GM23248 (cell line): ENCODE results near the gene HSPBP1. TPM values are rescaled to one million over a fixed set of nuclear protein-coding genes. Genes with fewer than 3 reads are reported as not detected.

Source experiments
- DNase-seq: peaks from one replicate; pipeline ENCODE4 v3.0.0-alpha.2; 2015
- H2AFZ ChIP-seq: fragments of 200-600 bp; sonication (generic); 2 replicates; pipeline ENCODE4 v1.6.1; 2016; ENCODE audit warnings: antibody characterized with exemption
- H3F3A ChIP-seq: fragments of 200-600 bp; sonication (generic); 2 replicates; pipeline ENCODE4 v1.6.1; 2016; ENCODE audit warnings: mild to moderate bottlenecking, antibody characterized with exemption, mixed run types; ENCODE audit not compliant: insufficient read depth
- H3K27ac ChIP-seq: fragments of 200-600 bp; sonication (generic); 2 replicates; pipeline ENCODE4 v1.5.1; 2016; ENCODE audit warnings: mild to moderate bottlenecking
- H3K27me3 ChIP-seq: fragments of 200-600 bp; sonication (generic); replicated peaks from 2 replicates; pipeline ENCODE4 v1.6.1; 2016; ENCODE audit warnings: mild to moderate bottlenecking; ENCODE audit not compliant: insufficient read depth
- H3K36me3 ChIP-seq: fragments of 200-600 bp; sonication (generic); 2 replicates; pipeline ENCODE4 v1.6.1; 2016; ENCODE audit warnings: low read depth, mild to moderate bottlenecking
- H3K4me1 ChIP-seq: fragments of 200-600 bp; sonication (generic); 2 replicates; pipeline ENCODE4 v1.6.1; 2016; ENCODE audit warnings: mild to moderate bottlenecking; ENCODE audit not compliant: insufficient read depth
- H3K4me2 ChIP-seq: fragments of 200-600 bp; sonication (generic); one replicate; pipeline ENCODE4 v1.6.1; 2016; ENCODE audit warnings: mild to moderate bottlenecking; ENCODE audit not compliant: unreplicated experiment
- H3K4me3 ChIP-seq: fragments of 200-600 bp; sonication (generic); 2 replicates; pipeline ENCODE4 v1.5.1; 2016; ENCODE audit warnings: mild to moderate bottlenecking
- H3K79me2 ChIP-seq: fragments of 200-600 bp; sonication (generic); 2 replicates; pipeline ENCODE4 v1.6.1; 2016; ENCODE audit warnings: mild to moderate bottlenecking; ENCODE audit not compliant: insufficient read depth
- H3K9ac ChIP-seq: fragments of 200-600 bp; sonication (generic); 2 replicates; pipeline ENCODE4 v1.6.1; 2016; ENCODE audit warnings: mild to moderate bottlenecking
- H3K9me2 ChIP-seq: fragments of 200-600 bp; sonication (generic); 2 replicates; pipeline ENCODE4 v1.6.1; 2016; ENCODE audit warnings: mixed run types, mild to moderate bottlenecking, moderate library complexity; ENCODE audit not compliant: insufficient read depth
- H3K9me3 ChIP-seq: fragments of 200-600 bp; sonication (generic); one replicate; pipeline ENCODE4 v1.6.1; 2017; ENCODE audit warnings: low read depth
- H4K20me1 ChIP-seq: fragments of 200-600 bp; sonication (generic); 2 replicates; pipeline ENCODE4 v1.6.0; 2016; ENCODE audit not compliant: insufficient read depth
- EZH2 ChIP-seq: fragments of 200-600 bp; sonication (generic); IDR thresholded peaks from 2 replicates; pipeline ENCODE4 v1.6.1; 2018; ENCODE audit warnings: antibody characterized with exemption, mild to moderate bottlenecking; ENCODE audit not compliant: insufficient read depth, poor library complexity, severe bottlenecking
- EZH2phosphoT487 ChIP-seq: fragments of 200-600 bp; sonication (generic); IDR thresholded peaks from 2 replicates; pipeline ENCODE4 v1.6.1; 2018; ENCODE audit warnings: antibody characterized with exemption, moderate library complexity, mild to moderate bottlenecking, low read depth; ENCODE audit not compliant: insufficient read depth
- WGBS, 2 experiments: methylation state at CpG; one replicate each; pipeline ENCODE4 v1.1.6; 2015 to 2017; ENCODE audit warnings: low lambda C conversion rate in 2 of 2, low coverage in 1 of 2; ENCODE audit errors: missing lambda C conversion rate in 2 of 2; 5-methylcytosine and 5-hydroxymethylcytosine counted together
- in situ Hi-C: fragments of 300-500 bp; cut with MboI; formaldehyde crosslinking; loops from 2 replicates; pipeline ENCODE4 v1.15.0; 2020
- polyA plus RNA-seq: library from polyadenylated mRNA; unstranded; fragments of >200 nt; fragmentation: Nextera tagmentation; extraction: Ambion mirVana; gene quantifications from 2 replicates; pipeline ENCODE4 v1.2.1, GENCODE V29; 2016
- total RNA-seq: library from RNA; depleted of rRNA; stranded (reverse); fragments of >200 nt; shearing (Covaris generic); gene quantifications from 2 replicates; pipeline ENCODE4 v1.2.3, GENCODE V29; 2014

Gene HSPBP1
- total and polyA plus RNA-seq, 2 experiments from 2014 or later = 42.5 to 62.5 TPM

DNA sequence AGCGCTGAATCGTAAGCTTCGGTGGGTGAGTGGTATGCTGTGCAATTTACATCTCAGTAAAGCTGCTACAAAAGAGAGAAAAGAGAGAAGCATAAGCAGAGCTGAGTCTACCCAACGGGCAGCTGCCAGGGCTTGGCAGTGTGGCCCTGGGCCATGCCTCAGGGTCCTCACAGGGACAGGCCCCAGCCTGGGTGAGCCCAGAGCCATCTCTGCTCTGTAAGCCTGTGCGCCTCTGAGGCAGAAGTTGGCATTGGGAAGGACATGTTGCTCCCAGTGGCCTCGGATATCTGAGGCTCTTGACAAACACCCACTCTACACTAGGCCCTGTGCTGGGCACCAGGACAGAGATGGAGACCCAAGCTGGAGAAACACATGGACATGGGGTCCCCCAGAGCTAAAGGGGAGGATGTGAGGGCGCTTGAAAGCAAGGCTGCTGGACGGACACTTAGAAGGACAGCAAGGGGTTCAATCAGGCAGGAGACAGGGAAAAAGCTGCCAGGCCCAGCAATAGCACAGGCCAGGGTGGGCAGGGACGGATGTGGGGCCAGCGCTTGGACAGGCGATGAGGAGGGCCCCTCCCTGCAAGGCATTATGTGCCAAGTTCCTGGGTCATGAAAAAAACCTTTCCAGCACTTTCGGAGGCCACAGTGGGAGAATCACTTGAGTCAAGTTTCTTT, 35.8 kb downstream of the HSPBP1 start:
- DNase-seq = no peak
- no peaks in the 10 kb centered on the region for H3K36me3 ChIP-seq
- in situ Hi-C loops = no loop called here
- H3K9me2 ChIP-seq = no peaks in the 10 kb centered on the region
- H3K27ac ChIP-seq = no peak overlapping the region
- 79 to 80% methylated on average over 11 to 12 of the region's 12 CpGs for WGBS, 2 experiments
- peaks cover 44% of the 10 kb centered on the region for H3K79me2 ChIP-seq
- H3F3A ChIP-seq = no peaks in the 10 kb centered on the region
- TF ChIP-seq EZH2 (no peak), EZH2phosphoT487 (no peak)
- H2AFZ ChIP-seq = no peak overlapping the region
- H3K4me2 ChIP-seq = no peak overlapping the region
- H3K4me3 ChIP-seq = no peak overlapping the region
- no peaks in the 10 kb centered on the region for H3K9me3 ChIP-seq
- H3K4me1 ChIP-seq = 0 out of 2 replicates have a peak, but pooled peaks cover 3% of the 10 kb centered on the region
- no peak overlapping the region for H3K9ac ChIP-seq
- H3K27me3 ChIP-seq = no peaks in the 10 kb centered on the region
- H4K20me1 ChIP-seq = no peaks in the 10 kb centered on the region; the same call in 1 of the 2 replicates

DNA sequence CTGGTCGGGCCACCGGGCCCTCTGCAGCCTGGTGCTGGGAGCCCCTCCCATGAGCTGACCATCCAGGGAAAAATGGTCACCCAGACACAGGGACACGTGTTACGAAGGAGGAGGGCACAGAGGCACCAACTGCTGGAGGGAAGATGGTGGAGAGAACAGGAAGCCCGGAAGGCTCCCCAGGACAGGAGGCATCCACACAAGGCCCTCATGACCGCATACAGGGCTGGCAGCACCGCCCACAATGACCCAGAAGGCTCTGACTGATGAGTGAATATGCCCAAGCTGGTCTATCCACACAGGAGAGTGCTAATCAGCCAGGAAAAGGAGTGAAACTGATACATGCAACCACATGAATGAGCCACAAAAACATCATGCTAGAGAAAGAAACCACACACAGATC, 37.4 kb downstream of the HSPBP1 start:
- 0 out of 2 replicates have a peak, but pooled peaks cover 3% of the 10 kb centered on the region for H3K4me1 ChIP-seq
- peaks cover 30% of the 10 kb centered on the region for H3K79me2 ChIP-seq
- no peak overlapping the region for H3K4me3 ChIP-seq
- no peaks in the 10 kb centered on the region for H3K9me3 ChIP-seq
- H3K27ac ChIP-seq = no peak overlapping the region
- H3F3A ChIP-seq = no peaks in the 10 kb centered on the region
- H3K36me3 ChIP-seq = peaks cover 9% of the 10 kb centered on the region
- H3K4me2 ChIP-seq = no peak overlapping the region
- no peaks in the 10 kb centered on the region for H3K9me2 ChIP-seq
- WGBS, 2 experiments = 66 to 76% methylated on average over 7 of the region's 7 CpGs
- TF ChIP-seq EZH2phosphoT487 = no peak
- TF ChIP-seq EZH2 = no peak
- H2AFZ ChIP-seq = no peak overlapping the region
- no peak overlapping the region for H3K9ac ChIP-seq
- H4K20me1 ChIP-seq = no peaks in the 10 kb centered on the region
- H3K27me3 ChIP-seq = no peaks in the 10 kb centered on the region
- DNase-seq = no peak
- in situ Hi-C loops = no loop called here

DNA sequence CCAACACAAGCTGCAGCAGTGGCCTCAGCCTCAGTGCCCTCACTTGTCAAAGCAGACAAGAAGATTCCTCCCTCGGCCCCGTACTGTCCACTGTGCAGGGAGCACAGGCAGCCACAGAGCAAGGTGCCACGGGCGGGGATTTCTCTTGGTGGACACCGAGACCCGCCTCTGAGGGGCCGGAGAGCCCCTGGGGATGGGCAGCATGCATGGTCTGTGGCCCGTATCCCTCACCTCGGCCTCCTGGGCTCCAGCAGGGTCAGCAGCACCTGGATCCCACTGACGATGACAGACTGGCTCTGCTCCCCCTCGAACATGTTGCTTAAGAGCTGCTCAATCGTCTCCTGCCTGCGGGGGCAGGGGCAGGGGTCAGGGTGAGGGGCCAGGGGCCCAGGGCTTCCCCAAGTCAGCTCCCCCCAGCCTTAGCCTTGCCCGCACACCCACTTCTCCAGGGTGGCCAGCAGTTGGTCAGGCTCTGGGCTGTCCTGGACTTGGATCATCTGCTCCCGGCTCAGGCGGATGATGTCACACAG, 37.9 kb downstream of the HSPBP1 start:
- Histone ChIP-seq H3K36me3 (peaks cover 14% of the 10 kb centered on the region), H3K79me2 (peaks cover 28% of the 10 kb centered on the region), H3F3A (no peaks in the 10 kb centered on the region), H3K4me1 (no peaks in the 10 kb centered on the region), H3K9me2 (no peaks in the 10 kb centered on the region), H3K4me2 (no peak overlapping the region), H3K27me3 (no peaks in the 10 kb centered on the region), H4K20me1 (no peaks in the 10 kb centered on the region), H3K9ac (no peak overlapping the region), H2AFZ (no peak overlapping the region), H3K27ac (no peak overlapping the region), H3K9me3 (no peaks in the 10 kb centered on the region), H3K4me3 (no peak overlapping the region)
- in situ Hi-C loops = no loop called here
- TF ChIP-seq EZH2phosphoT487 (no peak), EZH2 (no peak)
- 94 to 96% methylated on average over 15 to 16 of the region's 16 CpGs for WGBS, 2 experiments
- no peak for DNase-seq

DNA sequence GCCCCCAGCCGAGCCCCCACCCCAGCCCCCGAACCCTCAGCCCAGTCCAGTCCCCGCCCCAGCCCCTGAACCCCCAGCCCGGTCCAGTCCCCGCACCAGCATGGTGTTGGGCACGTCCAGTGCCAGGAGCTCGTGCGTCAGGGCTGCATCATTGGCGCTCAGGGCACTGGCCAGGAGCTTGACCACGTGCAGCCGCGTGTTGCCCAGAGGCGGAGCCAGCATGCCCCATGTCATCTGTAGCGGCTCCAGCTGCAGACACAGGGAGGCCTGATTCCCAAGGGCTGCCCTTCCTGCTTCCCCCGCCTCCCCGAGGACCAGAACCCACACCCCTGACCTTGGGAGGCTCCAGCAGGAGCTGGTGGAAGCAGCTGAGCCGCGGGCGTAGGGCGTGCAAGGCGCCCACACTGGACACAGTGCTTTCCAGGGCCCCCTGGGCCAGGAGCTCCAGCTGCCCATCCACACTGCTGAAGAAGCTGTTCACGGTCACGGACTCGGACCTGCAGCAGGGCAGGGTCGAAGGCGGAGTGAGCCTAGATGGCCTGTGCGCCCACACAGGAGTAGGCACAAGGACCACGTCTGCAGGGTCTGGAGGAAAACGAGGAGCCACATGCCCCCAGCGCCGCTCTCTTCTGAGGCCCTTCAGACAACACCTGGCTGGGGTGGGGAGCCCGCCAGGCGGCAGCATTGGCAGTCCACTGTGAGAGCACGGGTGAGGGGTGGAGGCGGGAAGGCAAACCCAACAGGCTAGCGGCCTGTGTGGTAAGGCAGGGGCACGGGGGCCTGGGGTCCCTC, 38.6 kb downstream of the HSPBP1 start:
- Histone ChIP-seq H3K4me3 (no peak overlapping the region), H3K9me3 (no peaks in the 10 kb centered on the region), H3K79me2 (peaks cover 22% of the 10 kb centered on the region), H3K27me3 (no peaks in the 10 kb centered on the region), H3K27ac (no peak overlapping the region), H3K4me2 (no peak overlapping the region), H3K9ac (no peak overlapping the region), H3K36me3 (peaks cover 19% of the 10 kb centered on the region), H4K20me1 (no peaks in the 10 kb centered on the region), H3K9me2 (no peaks in the 10 kb centered on the region), H3K4me1 (no peaks in the 10 kb centered on the region), H3F3A (no peaks in the 10 kb centered on the region), H2AFZ (no peak overlapping the region)
- TF ChIP-seq EZH2 = no peak
- TF ChIP-seq EZH2phosphoT487 = no peak
- WGBS, 2 experiments = 89 to 92% methylated on average over 28 to 34 of the region's 37 CpGs
- no peak for DNase-seq
- in situ Hi-C loops = no loop called here
